Mucosa of rectum (tissue), 2 donors: ENCODE results near the gene MAP4K3.
"Not testable (repeated sequence)": the region's sequence is repeated elsewhere in the genome, so short reads cannot be mapped to it uniquely, and the experiment has no call there.

ENCODE experiments used
- H3K27ac ChIP-seq, 2 donors: one replicate each; pipeline ENCODE4 v1.7.0; 2013; ENCODE audit warnings: inconsistent platforms in 2 of 2, low read depth in 2 of 2, low read length in 2 of 2
- H3K27me3 ChIP-seq, 2 donors: one replicate each; pipeline ENCODE4 v1.7.0; 2013; ENCODE audit warnings: low read length in 2 of 2; ENCODE audit not compliant: control insufficient read depth in 2 of 2, insufficient read depth in 2 of 2
- H3K36me3 ChIP-seq, 2 donors: one replicate each; pipeline ENCODE4 v1.7.0; 2013; ENCODE audit warnings: low read length in 2 of 2; ENCODE audit not compliant: control insufficient read depth in 2 of 2, insufficient read depth in 2 of 2
- H3K4me1 ChIP-seq, 2 donors: one replicate each; pipeline ENCODE4 v1.7.0; 2013; ENCODE audit warnings: low read length in 2 of 2, mild to moderate bottlenecking in 1 of 2; ENCODE audit not compliant: control insufficient read depth in 2 of 2, insufficient read depth in 2 of 2
- H3K4me3 ChIP-seq, 2 donors: one replicate each; pipeline ENCODE4 v1.7.0; 2013; ENCODE audit warnings: low read length in 2 of 2
- H3K9ac ChIP-seq, 2 donors: one replicate each; pipeline ENCODE4 v1.7.0; 2013; ENCODE audit warnings: low read length in 2 of 2, low read depth in 1 of 2, mild to moderate bottlenecking in 1 of 2
- H3K9me3 ChIP-seq, 2 donors: one replicate each; pipeline ENCODE4 v1.7.0; 2013; ENCODE audit warnings: low read length in 2 of 2; ENCODE audit not compliant: control insufficient read depth in 2 of 2
- donor health status: healthy.
- donor health status: Normal muscosa, but diverticular disease.

MAP4K3 gene

GRCh38 chr2:39394516-39394961 is 42.5 kb downstream of the MAP4K3 start:
- Histone ChIP-seq H3K36me3 (no peaks in the 10 kb centered on the region), H3K9me3 (no peaks in the 10 kb centered on the region), H3K4me1 (peaks cover 0 to 2% of the 10 kb centered on the region in 2 donors), H3K27ac (no peak overlapping the region), H3K27me3 (no peaks in the 10 kb centered on the region), H3K9ac (no peak overlapping the region), H3K4me3 (no peak overlapping the region)

DNA sequence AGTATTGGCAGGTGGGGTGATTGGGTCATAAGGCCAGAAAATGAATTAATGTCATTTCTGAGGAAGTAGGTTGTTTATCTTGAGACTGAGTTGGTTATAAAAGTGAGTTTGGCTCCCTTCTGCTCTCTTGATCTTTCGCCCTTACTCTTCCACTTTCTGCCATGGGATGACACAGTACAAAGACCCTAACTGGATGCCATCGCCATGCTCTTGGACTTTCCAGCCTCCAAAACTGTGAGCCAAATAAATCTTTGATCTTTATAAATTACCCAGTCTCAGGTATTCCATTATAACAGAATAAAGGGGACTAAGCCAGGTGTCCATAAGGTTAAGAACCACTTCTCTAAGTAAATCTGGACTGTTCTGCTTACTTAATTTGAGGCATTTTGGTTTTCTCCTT is 44.4 kb downstream of the MAP4K3 start:
- H3K36me3 ChIP-seq, result no peaks in the 10 kb centered on the region
- no peak overlapping the region for H3K9ac ChIP-seq
- no peak overlapping the region for H3K4me3 ChIP-seq
- no peaks in the 10 kb centered on the region for H3K27me3 ChIP-seq
- peaks cover 0 to 2% of the 10 kb centered on the region in 2 donors for H3K4me1 ChIP-seq
- no peaks in the 10 kb centered on the region for H3K9me3 ChIP-seq
- no peak overlapping the region for H3K27ac ChIP-seq

DNA sequence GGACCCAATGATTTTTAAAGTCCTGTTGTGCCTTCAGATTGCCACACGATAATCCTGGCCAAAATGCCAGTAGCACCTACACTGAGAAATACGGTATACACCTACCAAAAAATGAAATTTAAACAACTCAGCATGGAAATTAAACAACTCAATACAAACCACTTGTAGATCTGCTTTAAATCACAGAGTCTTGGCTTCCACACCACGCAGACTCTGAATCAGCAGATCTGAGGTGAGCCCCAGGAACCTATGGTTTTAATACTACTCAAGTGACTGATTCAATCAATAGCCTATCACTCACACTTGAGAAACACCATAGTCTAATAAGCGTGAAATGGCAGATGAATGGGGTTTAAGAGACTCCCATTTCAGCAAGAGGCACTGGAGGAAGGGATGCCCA is 46.9 kb downstream of the MAP4K3 start:
- Histone ChIP-seq H3K4me3 (no peak overlapping the region), H3K4me1 (peaks cover 0 to 2% of the 10 kb centered on the region in 2 donors), H3K9me3 (no peaks in the 10 kb centered on the region), H3K9ac (no peak overlapping the region), H3K36me3 (no peaks in the 10 kb centered on the region), H3K27me3 (no peaks in the 10 kb centered on the region), H3K27ac (no peak overlapping the region)

- Histone ChIP-seq H3K36me3 (no peaks in the 10 kb centered on the region), H3K27ac (no peak overlapping the region), H3K9me3 (no peaks in the 10 kb centered on the region), H3K27me3 (no peaks in the 10 kb centered on the region), H3K4me1 (peaks cover 0 to 3% of the 10 kb centered on the region in 2 donors), H3K9ac (no peak overlapping the region), H3K4me3 (no peak overlapping the region)
Observed at GRCh38 chr2:39386064-39386463, 51.0 kb downstream of the MAP4K3 start.

DNA sequence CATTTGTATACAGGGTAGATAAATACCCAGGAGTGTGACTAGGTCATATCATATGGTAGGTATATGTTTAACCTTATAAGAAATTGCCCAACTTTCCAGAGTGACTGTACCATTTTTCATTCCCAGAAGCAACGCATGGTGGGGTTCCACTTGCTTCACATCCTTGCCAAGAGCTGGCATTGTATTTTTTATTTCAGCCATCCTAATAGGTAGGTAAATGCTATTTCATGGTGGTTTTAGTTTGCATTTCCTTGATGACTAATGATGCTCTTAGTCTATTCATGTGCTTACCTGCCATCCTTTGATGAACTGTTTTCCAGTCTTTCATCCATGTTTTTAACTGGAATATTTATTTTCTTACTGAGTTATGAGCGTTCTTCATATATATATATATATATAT is 51.9 kb downstream of the MAP4K3 start:
- Histone ChIP-seq H3K9ac (no peak overlapping the region), H3K27me3 (no peaks in the 10 kb centered on the region), H3K36me3 (no peaks in the 10 kb centered on the region), H3K4me1 (peaks cover 0 to 3% of the 10 kb centered on the region in 2 donors), H3K9me3 (no peaks in the 10 kb centered on the region), H3K27ac (no peak overlapping the region), H3K4me3 (no peak overlapping the region)

DNA sequence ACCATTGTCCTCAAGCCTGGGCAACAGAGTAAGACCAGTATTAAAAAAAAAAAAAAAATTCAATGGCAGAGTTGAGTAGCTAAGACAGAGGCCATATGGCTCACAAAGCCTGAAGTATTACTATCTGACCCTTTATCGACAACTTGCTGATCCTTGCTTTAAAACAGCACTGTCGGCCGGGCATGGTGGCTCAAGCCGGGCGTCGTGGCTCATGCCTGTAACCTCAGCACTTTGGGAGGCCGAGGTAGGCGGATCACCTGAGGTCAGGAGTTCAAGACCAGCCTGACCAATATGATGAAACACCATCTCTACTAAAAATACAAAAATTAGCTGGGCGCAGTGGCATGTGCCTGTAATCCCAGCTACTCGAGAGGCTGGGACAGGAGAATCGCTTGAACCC is 53.0 kb downstream of the MAP4K3 start:
- H3K27ac ChIP-seq, H3K27me3 ChIP-seq, H3K4me3 ChIP-seq, H3K4me1 ChIP-seq, H3K9ac ChIP-seq, H3K36me3 ChIP-seq, H3K9me3 ChIP-seq: not testable (repeated sequence)

GRCh38 chr2:39383146-39383545 is 53.9 kb downstream of the MAP4K3 start:
- Histone ChIP-seq H3K4me3 (no peak overlapping the region), H3K36me3 (no peaks in the 10 kb centered on the region), H3K4me1 (peaks cover 0 to 3% of the 10 kb centered on the region in 2 donors), H3K27me3 (no peaks in the 10 kb centered on the region), H3K9ac (no peak overlapping the region), H3K27ac (no peak overlapping the region), H3K9me3 (no peaks in the 10 kb centered on the region)

DNA sequence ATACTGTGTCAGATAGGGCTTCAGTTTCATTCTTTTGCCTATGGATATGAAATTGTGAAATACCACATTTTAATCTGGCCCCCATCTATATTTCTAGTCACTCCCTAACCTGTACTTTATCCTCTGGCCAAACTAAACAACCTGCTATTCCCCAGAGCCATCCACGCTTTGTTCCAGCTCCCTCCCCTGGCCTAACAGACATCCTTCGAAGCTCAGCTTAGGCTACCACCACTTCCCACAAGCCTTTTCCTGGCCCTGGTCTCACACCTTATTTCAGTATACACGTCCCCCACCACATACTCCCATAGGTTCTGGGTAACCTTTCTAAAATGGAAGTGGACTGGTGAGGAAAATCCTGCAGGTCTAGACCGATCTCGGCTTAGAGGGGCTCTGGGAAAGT is 55.4 kb downstream of the MAP4K3 start:
- no peak overlapping the region for H3K4me3 ChIP-seq
- no peaks in the 10 kb centered on the region for H3K36me3 ChIP-seq
- no peak overlapping the region for H3K9ac ChIP-seq
- H3K4me1 ChIP-seq, result peaks cover 0 to 3% of the 10 kb centered on the region in 2 donors
- no peaks in the 10 kb centered on the region for H3K27me3 ChIP-seq
- H3K27ac ChIP-seq, result no peak overlapping the region
- no peaks in the 10 kb centered on the region for H3K9me3 ChIP-seq

- Histone ChIP-seq H3K27ac (no peak overlapping the region), H3K4me3 (no peak overlapping the region), H3K27me3 (no peaks in the 10 kb centered on the region), H3K36me3 (peaks cover 0 to 3% of the 10 kb centered on the region in 2 donors), H3K9ac (no peak overlapping the region), H3K9me3 (no peaks in the 10 kb centered on the region), H3K4me1 (peaks cover 0 to 3% of the 10 kb centered on the region in 2 donors)
Observed at GRCh38 chr2:39380525-39381150, 56.4 kb downstream of the MAP4K3 start.

- no peaks in the 10 kb centered on the region for H3K9me3 ChIP-seq
- no peak overlapping the region for H3K4me3 ChIP-seq
- H3K27me3 ChIP-seq, result no peaks in the 10 kb centered on the region
- no peak overlapping the region for H3K9ac ChIP-seq
- H3K4me1 ChIP-seq, result peaks cover 0 to 3% of the 10 kb centered on the region in 2 donors
- no peak overlapping the region for H3K27ac ChIP-seq
- peaks cover 0 to 5% of the 10 kb centered on the region in 2 donors for H3K36me3 ChIP-seq
Observed at GRCh38 chr2:39379643-39380524, 57.2 kb downstream of the MAP4K3 start.
